GM23248 (cell line): ENCODE results near the gene TMEM239. TPM values are rescaled to one million over a fixed set of nuclear protein-coding genes. Genes with fewer than 3 reads are reported as not detected.
A peak's percentile ranks its signal among the peaks of the same experiment; 100 is the strongest.

Experiments used
- DNase-seq: peaks from one replicate; pipeline ENCODE4 v3.0.0-alpha.2; 2015
- H2AFZ ChIP-seq: fragments of 200-600 bp; sonication (generic); 2 replicates; pipeline ENCODE4 v1.6.1; 2016; ENCODE audit warnings: antibody characterized with exemption
- H3F3A ChIP-seq: fragments of 200-600 bp; sonication (generic); 2 replicates; pipeline ENCODE4 v1.6.1; 2016; ENCODE audit warnings: mild to moderate bottlenecking, antibody characterized with exemption, mixed run types; ENCODE audit not compliant: insufficient read depth
- H3K27ac ChIP-seq: fragments of 200-600 bp; sonication (generic); 2 replicates; pipeline ENCODE4 v1.5.1; 2016; ENCODE audit warnings: mild to moderate bottlenecking
- H3K27me3 ChIP-seq: fragments of 200-600 bp; sonication (generic); replicated peaks from 2 replicates; pipeline ENCODE4 v1.6.1; 2016; ENCODE audit warnings: mild to moderate bottlenecking; ENCODE audit not compliant: insufficient read depth
- H3K36me3 ChIP-seq: fragments of 200-600 bp; sonication (generic); 2 replicates; pipeline ENCODE4 v1.6.1; 2016; ENCODE audit warnings: low read depth, mild to moderate bottlenecking
- H3K4me1 ChIP-seq: fragments of 200-600 bp; sonication (generic); 2 replicates; pipeline ENCODE4 v1.6.1; 2016; ENCODE audit warnings: mild to moderate bottlenecking; ENCODE audit not compliant: insufficient read depth
- H3K4me2 ChIP-seq: fragments of 200-600 bp; sonication (generic); one replicate; pipeline ENCODE4 v1.6.1; 2016; ENCODE audit warnings: mild to moderate bottlenecking; ENCODE audit not compliant: unreplicated experiment
- H3K4me3 ChIP-seq: fragments of 200-600 bp; sonication (generic); 2 replicates; pipeline ENCODE4 v1.5.1; 2016; ENCODE audit warnings: mild to moderate bottlenecking
- H3K79me2 ChIP-seq: fragments of 200-600 bp; sonication (generic); 2 replicates; pipeline ENCODE4 v1.6.1; 2016; ENCODE audit warnings: mild to moderate bottlenecking; ENCODE audit not compliant: insufficient read depth
- H3K9ac ChIP-seq: fragments of 200-600 bp; sonication (generic); 2 replicates; pipeline ENCODE4 v1.6.1; 2016; ENCODE audit warnings: mild to moderate bottlenecking
- H3K9me2 ChIP-seq: fragments of 200-600 bp; sonication (generic); 2 replicates; pipeline ENCODE4 v1.6.1; 2016; ENCODE audit warnings: mixed run types, mild to moderate bottlenecking, moderate library complexity; ENCODE audit not compliant: insufficient read depth
- H3K9me3 ChIP-seq: fragments of 200-600 bp; sonication (generic); one replicate; pipeline ENCODE4 v1.6.1; 2017; ENCODE audit warnings: low read depth
- H4K20me1 ChIP-seq: fragments of 200-600 bp; sonication (generic); 2 replicates; pipeline ENCODE4 v1.6.0; 2016; ENCODE audit not compliant: insufficient read depth
- EZH2 ChIP-seq: fragments of 200-600 bp; sonication (generic); IDR thresholded peaks from 2 replicates; pipeline ENCODE4 v1.6.1; 2018; ENCODE audit warnings: antibody characterized with exemption, mild to moderate bottlenecking; ENCODE audit not compliant: insufficient read depth, poor library complexity, severe bottlenecking
- EZH2phosphoT487 ChIP-seq: fragments of 200-600 bp; sonication (generic); IDR thresholded peaks from 2 replicates; pipeline ENCODE4 v1.6.1; 2018; ENCODE audit warnings: antibody characterized with exemption, moderate library complexity, mild to moderate bottlenecking, low read depth; ENCODE audit not compliant: insufficient read depth
- WGBS, 2 experiments: methylation state at CpG; one replicate each; pipeline ENCODE4 v1.1.6; 2015 to 2017; ENCODE audit warnings: low lambda C conversion rate in 2 of 2, low coverage in 1 of 2; ENCODE audit errors: missing lambda C conversion rate in 2 of 2; 5-methylcytosine and 5-hydroxymethylcytosine counted together
- in situ Hi-C: fragments of 300-500 bp; cut with MboI; formaldehyde crosslinking; loops from 2 replicates; pipeline ENCODE4 v1.15.0; 2020
- polyA plus RNA-seq: library from polyadenylated mRNA; unstranded; fragments of >200 nt; fragmentation: Nextera tagmentation; extraction: Ambion mirVana; gene quantifications from 2 replicates; pipeline ENCODE4 v1.2.1, GENCODE V29; 2016
- total RNA-seq: library from RNA; depleted of rRNA; stranded (reverse); fragments of >200 nt; shearing (Covaris generic); gene quantifications from 2 replicates; pipeline ENCODE4 v1.2.3, GENCODE V29; 2014

TMEM239 gene
- total and polyA plus RNA-seq, 2 experiments from 2014 or later: not detected

GRCh38 chr20:2820896-2821869, 5.0 kb downstream of the TMEM239 start:
- no peak overlapping the region for H3K4me2 ChIP-seq
- H3K4me1 ChIP-seq: no peaks in the 10 kb centered on the region
- H3K79me2 ChIP-seq: no peaks in the 10 kb centered on the region
- H3K9ac ChIP-seq: no peak overlapping the region
- peaks cover 18% of the 10 kb centered on the region for H3K27me3 ChIP-seq
- no peaks in the 10 kb centered on the region for H3K9me2 ChIP-seq
- no peaks in the 10 kb centered on the region for H3K36me3 ChIP-seq
- 7 to 15% methylated on average over 34 to 64 of the region's 68 CpGs for WGBS, 2 experiments
- DNase-seq: no peak
- H4K20me1 ChIP-seq: no peaks in the 10 kb centered on the region
- 0 out of 2 replicates have a peak, but pooled peaks cover 7% of the 10 kb centered on the region for H3F3A ChIP-seq
- no peak overlapping the region for H3K27ac ChIP-seq
- H2AFZ ChIP-seq: no peak overlapping the region
- H3K9me3 ChIP-seq: no peaks in the 10 kb centered on the region
- H3K4me3 ChIP-seq: no peak overlapping the region
- TF ChIP-seq EZH2phosphoT487 (no peak), EZH2 (peak; percentile 79)
- in situ Hi-C loops: no loop called here

GRCh38 chr20:2822073-2822472, 5.9 kb downstream of the TMEM239 start:
- H3K9me3 ChIP-seq: no peaks in the 10 kb centered on the region
- no peak overlapping the region for H3K4me3 ChIP-seq
- in situ Hi-C loops: no loop called here
- WGBS, 2 experiments: 0 to 4% methylated on average over 3 to 5 of the region's 5 CpGs
- DNase-seq: peak; percentile 30
- peak overlapping the region; percentile 34 for H3K4me2 ChIP-seq
- no peak overlapping the region for H3K27ac ChIP-seq
- H4K20me1 ChIP-seq: no peaks in the 10 kb centered on the region
- H3K36me3 ChIP-seq: no peaks in the 10 kb centered on the region
- TF ChIP-seq EZH2phosphoT487: no peak
- TF ChIP-seq EZH2: no peak
- no peaks in the 10 kb centered on the region for H3K9me2 ChIP-seq
- H2AFZ ChIP-seq: no peak overlapping the region
- H3K4me1 ChIP-seq: no peaks in the 10 kb centered on the region
- 0 out of 2 replicates have a peak, but pooled peaks cover 7% of the 10 kb centered on the region for H3F3A ChIP-seq
- H3K9ac ChIP-seq: no peak overlapping the region
- peaks cover 18% of the 10 kb centered on the region for H3K27me3 ChIP-seq
- no peaks in the 10 kb centered on the region for H3K79me2 ChIP-seq

GRCh38 chr20:2825761-2826160, 9.6 kb downstream of the TMEM239 start:
- Histone ChIP-seq H3K36me3 (no peaks in the 10 kb centered on the region), H3K9me2 (no peaks in the 10 kb centered on the region), H3K4me1 (no peaks in the 10 kb centered on the region), H3K27me3 (peaks cover 8% of the 10 kb centered on the region), H3K27ac (no peak overlapping the region), H4K20me1 (no peaks in the 10 kb centered on the region), H3K4me2 (no peak overlapping the region), H3F3A (no peaks in the 10 kb centered on the region), H3K9me3 (no peaks in the 10 kb centered on the region), H3K79me2 (no peaks in the 10 kb centered on the region), H2AFZ (no peak overlapping the region), H3K9ac (no peak overlapping the region), H3K4me3 (no peak overlapping the region)
- 93 to 96% methylated on average over 2 of the region's 2 CpGs for WGBS, 2 experiments
- TF ChIP-seq EZH2 (no peak), EZH2phosphoT487 (no peak)
- no peak for DNase-seq
- in situ Hi-C loops: no loop called here

GRCh38 chr20:2826655-2827054, 10.5 kb downstream of the TMEM239 start:
- H3K79me2 ChIP-seq: no peaks in the 10 kb centered on the region
- DNase-seq: no peak
- WGBS, 2 experiments: 75 to 77% methylated on average over 4 of the region's 4 CpGs
- in situ Hi-C loops: no loop called here
- H3K9me2 ChIP-seq: no peaks in the 10 kb centered on the region
- TF ChIP-seq EZH2phosphoT487 (no peak), EZH2 (no peak)
- no peak overlapping the region for H3K4me2 ChIP-seq
- H3K27me3 ChIP-seq: peaks cover 1% of the 10 kb centered on the region
- H3K9ac ChIP-seq: no peak overlapping the region
- H2AFZ ChIP-seq: no peak overlapping the region
- H3F3A ChIP-seq: peaks cover 2% of the 10 kb centered on the region; the same call in 1 of the 2 replicates
- no peaks in the 10 kb centered on the region for H3K36me3 ChIP-seq
- H3K4me1 ChIP-seq: peaks cover 1% of the 10 kb centered on the region; the same call in 1 of the 2 replicates
- H3K27ac ChIP-seq: no peak overlapping the region
- H3K9me3 ChIP-seq: no peaks in the 10 kb centered on the region
- H3K4me3 ChIP-seq: no peak overlapping the region
- H4K20me1 ChIP-seq: no peaks in the 10 kb centered on the region
